Stimulated activated CD8-positive, alpha-beta memory T cell treated with anti-CD3 and anti-CD28 coated beads, Interleukin-7, amount 100 ng/mL, for 1 hour (primary cell): ENCODE data around the gene ZNF398.
A peak's percentile ranks its signal among the peaks of the same experiment; 100 is the strongest.

ENCODE experiments used
- DNase-seq, 2 donors: peaks; one replicate each; pipeline ENCODE4 v3.0.0-alpha.2; 2020; ENCODE audit warnings: low read depth in 2 of 2

The ZNF398 gene

GRCh38 chr7:149196151-149196704 lies 49.0 kb downstream of the ZNF398 start:
- no peak for DNase-seq

GRCh38 chr7:149196705-149197171 lies 49.5 kb downstream of the ZNF398 start:
- no peak for DNase-seq

- DNase-seq = no peak
Measured at GRCh38 chr7:149197675-149198074, 50.4 kb downstream of the ZNF398 start.

- DNase-seq = no peak
Measured at GRCh38 chr7:149198161-149198816, 51.0 kb downstream of the ZNF398 start.

DNA sequence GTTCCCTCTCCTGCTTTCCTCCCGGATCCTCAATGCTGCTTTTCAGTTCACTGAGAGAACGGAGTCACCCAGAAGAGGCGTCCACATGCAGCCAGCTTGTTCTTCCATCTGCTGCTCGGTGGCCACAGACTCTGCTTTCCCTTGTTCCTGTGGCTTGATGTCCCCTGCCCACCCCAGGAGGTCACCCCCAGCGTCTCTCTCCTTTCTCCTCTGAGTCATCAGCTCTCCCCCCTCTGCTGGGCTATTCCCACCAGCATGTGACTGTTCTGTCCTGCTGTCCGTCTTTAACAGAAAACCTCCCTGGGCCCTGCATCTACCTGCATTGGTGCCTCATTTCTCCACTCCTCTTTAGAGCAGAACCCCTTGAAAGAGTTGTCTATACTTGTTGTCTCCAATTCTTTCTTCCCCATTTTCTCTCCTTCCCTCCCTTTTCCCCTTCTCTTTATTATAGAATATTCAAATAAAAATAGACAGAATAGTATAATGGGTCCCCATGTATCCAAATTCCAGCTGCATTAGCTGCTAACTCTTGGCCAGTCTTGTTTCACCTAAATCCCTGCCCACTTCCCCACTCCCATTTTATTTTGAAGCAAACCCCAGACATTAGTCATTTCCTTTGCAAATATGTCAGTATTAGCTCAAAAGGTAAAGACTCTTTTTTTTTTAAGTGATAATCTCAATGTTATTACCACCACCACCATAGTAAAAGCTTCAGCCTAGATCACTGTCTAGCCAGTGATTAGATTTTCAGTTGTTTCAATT lies 52.2 kb downstream of the ZNF398 start:
- no peak for DNase-seq

GRCh38 chr7:149202831-149203231 lies 55.6 kb downstream of the ZNF398 start:
- DNase-seq = no peak

GRCh38 chr7:149205690-149206381 lies 58.6 kb downstream of the ZNF398 start:
- no peak for DNase-seq

DNA sequence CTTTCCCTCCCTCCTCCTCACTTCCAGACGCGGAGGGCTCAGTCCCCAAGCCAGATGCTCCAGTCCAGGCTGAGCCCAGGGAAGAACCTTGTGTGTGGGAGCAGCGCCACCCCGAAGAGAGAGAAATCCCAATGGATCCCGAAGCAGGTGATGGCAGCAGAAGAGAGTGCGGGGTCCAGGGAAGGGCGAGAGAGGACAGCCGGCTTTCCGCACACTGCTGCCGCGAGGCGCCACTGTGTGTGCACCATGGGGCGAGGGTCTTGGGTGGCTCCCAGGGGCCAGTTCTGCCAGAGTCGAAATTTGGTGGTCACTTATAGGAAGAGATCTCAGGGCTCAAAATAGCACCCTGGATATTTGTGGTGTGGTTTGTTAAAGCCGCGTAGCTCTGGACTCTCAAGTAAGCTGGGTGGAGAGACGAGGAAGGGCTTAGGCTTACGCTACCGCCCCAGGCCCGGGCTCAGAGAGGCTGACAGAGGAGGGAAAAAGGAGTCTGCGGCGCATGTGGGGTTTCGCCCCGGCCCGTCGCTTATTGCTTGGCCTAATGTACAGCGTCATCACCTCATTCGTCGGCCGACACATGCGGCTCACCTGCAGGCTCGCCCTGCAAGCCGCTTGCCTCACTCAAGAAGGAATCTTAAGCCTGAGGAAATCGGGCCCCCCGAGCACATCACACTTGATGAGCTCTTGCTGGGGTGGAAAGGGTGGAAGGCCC lies 60.2 kb downstream of the ZNF398 start:
- DNase-seq = no peak

DNA sequence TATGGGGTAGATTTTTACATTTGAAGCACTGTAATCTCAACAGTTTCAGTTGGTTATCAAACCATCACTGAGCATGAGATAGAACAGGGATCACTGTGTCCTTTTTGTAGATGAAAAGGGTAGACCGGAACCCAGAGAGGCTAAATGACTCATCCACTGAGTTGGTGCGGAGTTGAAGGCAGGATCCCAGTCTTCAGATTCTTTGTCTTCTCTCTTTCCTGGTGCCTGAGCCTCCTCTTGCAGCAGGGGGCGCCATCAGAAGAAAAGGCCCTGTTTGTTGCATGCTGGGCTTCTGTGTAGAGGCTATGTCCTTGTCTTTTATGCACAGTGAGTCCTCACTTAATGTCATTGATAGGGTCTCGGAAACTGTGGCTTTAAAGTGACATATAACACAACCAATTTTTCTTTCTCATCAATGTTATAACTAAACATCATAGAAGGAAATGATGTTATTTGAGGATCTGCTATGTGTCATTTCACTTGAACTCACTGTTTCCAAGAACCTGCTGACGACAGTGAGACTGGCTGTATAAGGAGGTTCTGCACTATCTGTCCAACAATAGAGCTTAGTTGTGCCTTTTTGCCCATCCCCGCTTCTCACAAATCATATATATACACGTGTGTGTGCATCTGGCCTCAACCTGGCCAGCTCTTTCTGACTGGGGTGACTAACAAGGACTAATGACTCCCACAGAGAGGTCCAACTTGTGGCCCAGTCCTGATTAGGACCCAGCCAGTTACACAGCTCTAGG lies 62.4 kb downstream of the ZNF398 start:
- DNase-seq = peak; percentile 13 to 39

DNA sequence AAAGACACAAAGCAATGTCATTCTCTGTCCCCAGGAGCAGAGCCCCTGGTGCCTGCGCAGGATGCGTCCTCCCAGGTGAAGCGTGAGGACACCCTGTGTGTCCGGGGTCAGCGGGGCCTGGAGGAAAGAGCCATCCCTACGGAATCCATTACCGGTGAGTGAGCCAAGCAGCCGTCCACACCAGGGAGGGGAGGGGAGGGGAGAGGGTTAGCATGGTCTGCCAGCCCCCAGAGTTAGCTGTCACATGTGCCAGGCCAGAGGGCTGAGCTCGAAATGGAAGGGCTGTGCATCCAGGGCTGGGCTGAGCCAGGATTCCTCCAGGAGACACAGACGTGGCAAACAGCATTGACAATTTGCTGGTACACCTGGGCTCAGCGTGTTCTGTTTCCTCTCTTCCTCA lies 63.3 kb downstream of the ZNF398 start:
- DNase-seq = no peak

- no peak for DNase-seq
Measured at GRCh38 chr7:149214020-149214720, 66.9 kb downstream of the ZNF398 start.

DNA sequence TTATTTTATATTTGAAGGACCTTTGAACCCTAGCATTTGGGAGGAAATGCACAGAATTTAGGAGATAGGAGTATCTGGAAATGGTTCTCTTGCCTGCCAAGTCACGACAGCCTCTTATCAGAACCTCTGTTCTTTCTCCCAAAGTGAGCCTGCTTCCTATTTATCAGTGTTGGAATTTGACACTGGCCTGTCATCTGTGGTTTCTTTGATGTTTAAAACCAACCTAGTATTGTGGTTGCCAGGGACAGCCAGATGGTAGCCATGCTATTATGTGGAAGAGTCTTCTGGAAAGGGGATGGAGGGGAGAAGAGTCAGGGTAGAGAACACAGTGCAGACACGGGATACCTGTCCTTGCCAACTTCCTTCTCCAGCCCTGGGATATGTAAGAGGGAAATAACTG lies 69.1 kb downstream of the ZNF398 start:
- DNase-seq = no peak

DNA sequence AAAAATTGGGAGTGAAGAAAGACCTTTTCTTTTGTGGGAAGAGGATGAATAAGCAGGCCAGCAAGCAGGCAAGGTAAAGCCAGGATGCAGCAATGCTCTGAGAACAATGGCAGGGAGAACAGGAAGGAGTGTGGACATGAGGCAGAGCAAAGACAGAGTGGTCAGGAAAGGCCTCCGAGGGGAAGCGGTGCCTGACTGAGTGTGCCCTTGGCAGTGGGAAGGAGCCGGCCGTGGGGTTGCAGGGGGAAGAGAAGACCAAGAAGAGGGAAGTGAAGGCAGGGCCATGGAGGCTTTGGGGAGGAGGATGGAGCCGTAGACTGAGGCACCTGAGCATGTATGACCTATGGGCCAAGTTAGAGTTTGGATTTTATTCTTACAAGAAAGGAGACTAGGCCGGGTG lies 70.3 kb downstream of the ZNF398 start:
- DNase-seq = no peak

DNA sequence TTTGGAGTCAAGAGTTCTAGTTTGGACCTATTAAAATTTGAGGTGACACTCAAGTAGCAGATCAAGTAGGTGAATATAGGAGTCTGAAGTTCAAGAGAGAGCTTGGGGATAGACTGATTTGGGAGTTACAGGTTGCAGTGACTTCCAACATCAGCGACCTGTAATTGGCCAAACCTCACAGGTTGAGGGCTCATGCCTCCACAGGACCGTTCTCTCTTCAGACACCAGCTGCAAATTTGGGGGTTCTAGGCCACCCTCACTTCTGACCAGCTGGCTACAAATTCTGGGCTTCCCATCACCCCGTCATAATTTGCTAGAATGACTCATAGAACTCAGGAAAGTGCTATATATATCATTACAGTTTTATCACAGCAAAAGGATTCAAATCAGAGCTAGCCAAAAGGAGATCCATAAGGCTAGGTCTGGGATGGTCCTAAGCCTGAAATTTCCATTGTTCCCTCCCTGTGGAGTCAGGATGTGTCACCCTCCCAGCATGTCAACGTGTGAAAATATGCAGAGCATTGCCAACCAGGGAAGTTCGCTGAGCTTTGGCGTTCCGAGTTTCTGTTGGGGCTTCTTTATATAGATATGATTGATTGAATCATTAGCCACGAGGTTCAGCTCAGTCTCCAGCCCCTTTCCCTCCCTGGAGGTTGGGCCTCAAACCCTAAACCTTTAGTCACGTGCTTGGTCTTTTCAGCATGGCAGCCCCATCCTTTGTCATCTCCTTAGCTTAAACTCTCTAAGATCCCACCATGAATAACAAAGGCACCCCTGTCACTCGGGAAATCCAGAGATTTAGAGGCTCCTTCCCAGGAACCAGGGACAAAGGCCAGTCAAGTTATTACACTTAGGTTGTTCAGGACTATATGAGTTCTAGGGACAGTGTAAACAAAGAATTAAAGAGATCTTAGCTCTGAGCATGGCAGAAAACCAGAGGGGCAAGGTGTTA lies 71.5 kb downstream of the ZNF398 start:
- no peak for DNase-seq

GRCh38 chr7:149220534-149220933 lies 73.3 kb downstream of the ZNF398 start:
- no peak for DNase-seq

DNA sequence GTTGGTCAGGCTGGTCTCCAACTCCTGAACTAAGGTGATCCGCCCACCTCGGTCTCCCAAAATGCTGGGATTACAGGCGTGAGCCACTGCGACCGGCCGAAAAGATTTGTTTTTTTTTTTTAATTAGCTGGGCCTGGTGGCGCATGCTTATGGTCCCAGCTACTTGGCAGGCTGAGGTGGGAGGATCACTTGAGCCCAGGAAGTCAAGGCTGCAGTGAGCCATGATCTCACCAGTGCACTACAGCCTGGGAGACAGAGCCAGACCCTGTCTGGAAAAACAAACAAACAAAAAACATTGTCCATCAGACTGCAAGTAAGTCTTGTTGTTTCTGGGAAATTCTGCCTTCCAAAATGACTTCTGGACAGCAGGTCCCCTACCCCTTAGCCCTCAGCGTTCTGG lies 75.9 kb downstream of the ZNF398 start:
- no peak for DNase-seq

GRCh38 chr7:149223761-149224160 lies 76.5 kb downstream of the ZNF398 start:
- no peak for DNase-seq

DNA sequence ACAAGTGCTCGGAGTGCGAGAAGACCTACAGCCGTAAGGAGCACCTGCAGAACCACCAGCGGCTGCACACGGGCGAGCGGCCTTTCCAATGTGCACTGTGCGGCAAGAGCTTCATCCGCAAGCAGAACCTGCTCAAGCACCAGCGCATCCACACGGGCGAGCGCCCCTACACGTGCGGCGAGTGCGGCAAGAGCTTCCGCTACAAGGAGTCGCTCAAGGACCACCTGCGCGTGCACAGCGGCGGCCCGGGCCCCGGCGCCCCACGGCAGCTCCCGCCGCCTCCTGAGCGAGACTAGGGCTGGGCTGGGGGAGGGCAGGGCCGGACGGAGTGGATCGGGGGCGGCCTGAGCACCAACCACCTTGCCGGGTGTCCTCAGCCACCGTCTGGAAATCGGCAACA lies 77.1 kb downstream of the ZNF398 start:
- no peak for DNase-seq

DNA sequence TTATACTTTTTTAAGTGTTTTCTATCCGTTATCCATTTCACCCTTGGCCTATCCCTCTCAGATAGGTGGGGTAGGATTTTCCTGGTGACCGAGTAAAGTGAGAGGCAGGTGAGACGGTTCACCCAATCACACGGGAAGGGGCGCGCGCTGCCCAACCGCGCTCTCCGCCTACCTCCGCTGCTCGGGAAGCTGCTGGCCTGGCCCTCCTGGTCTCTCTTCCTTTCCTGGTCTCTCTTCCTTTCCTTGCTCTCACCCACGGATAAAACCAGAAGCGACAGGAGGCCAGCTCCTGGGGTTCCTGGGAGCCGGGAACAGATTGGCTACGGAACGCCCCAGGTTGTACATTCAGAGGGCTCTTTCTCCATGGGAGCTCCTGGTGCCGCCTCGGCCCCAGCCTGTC lies 77.9 kb downstream of the ZNF398 start:
- DNase-seq = no peak
